HepG2 (cell line): ENCODE results near the gene RPA1. TPM values are rescaled to one million over a fixed set of nuclear protein-coding genes. Genes with fewer than 3 reads are reported as not detected.

ENCODE experiments used
- ATAC-seq: fragments of 200-7000 bp; cut with Tn5 transposase; 3 replicates; pipeline ENCODE4 v1.9.1; 2020; ENCODE audit warnings: mild to moderate bottlenecking, moderate library complexity
- BruUV-seq: library from RNA; stranded (reverse); fragments of 400-500 nt; replicated peaks from 2 replicates; lab custom pipeline; 2021; lab: Mats Ljungman, UMichigan
- CTCF ChIA-PET: fragments of 300-600 bp; formaldehyde crosslinking; extraction: SDS; loops from one replicate; lab custom pipeline; 2021; ENCODE audit warnings: low total read pairs, inconsistent platforms, low intra/inter-chr PET ratio; lab: Yijun Ruan, JAX
- POLR2A ChIA-PET: fragments of 350-600 bp; sonication (Branson Sonifier 250); formaldehyde crosslinking; loops from one replicate; lab custom pipeline; 2020; ENCODE audit warnings: antibody characterized with exemption, inconsistent platforms; lab: Yijun Ruan, JAX
- DNase-seq: peaks from one replicate; pipeline ENCODE4 v3.0.0-alpha.2; 2015; ENCODE audit warnings: low spot score
- FAIRE-seq: peaks from 3 replicates; lab custom pipeline; 2011; peaks lifted over from hg19 to GRCh38; lab: Jason Lieb, UNC
- H2AFZ ChIP-seq: one replicate; pipeline ENCODE4 v1.6.1; 2011; ENCODE audit warnings: low read length, inconsistent platforms
- H3K27ac ChIP-seq: fragments of 300-600 bp; 3 replicates; pipeline ENCODE4 v1.8.0; 2011; ENCODE audit warnings: mixed run types, mild to moderate bottlenecking, mixed read lengths, low read length, inconsistent platforms; ENCODE audit not compliant: insufficient read depth; ENCODE audit errors: extremely low read length
- H3K27me3 ChIP-seq, 2 experiments: fragments of 200-600 bp in 1 of 2; 2 replicates in 1 of 2; 3 replicates in 1 of 2; pipeline versions ENCODE4 v1.6.0 to v1.8.0; 2011; ENCODE audit warnings: low read length in 2 of 2, mild to moderate bottlenecking in 2 of 2, moderate library complexity in 2 of 2, inconsistent platforms in 1 of 2; ENCODE audit not compliant: insufficient read depth in 2 of 2, control insufficient read depth in 1 of 2
- H3K36me3 ChIP-seq, 2 experiments: fragments of 200-600 bp in 1 of 2; replicated peaks in 1 of 2; 2 replicates in 1 of 2; 3 replicates in 1 of 2; pipeline versions ENCODE4 v1.5.1 to v1.8.0; 2011; ENCODE audit warnings: low read length in 2 of 2, inconsistent platforms in 1 of 2; ENCODE audit not compliant: insufficient read depth in 2 of 2, control insufficient read depth in 1 of 2
- H3K4me1 ChIP-seq: 2 replicates; pipeline ENCODE4 v1.5.1; 2012; ENCODE audit warnings: low read length, inconsistent platforms; ENCODE audit not compliant: insufficient read depth
- H3K4me2 ChIP-seq: 2 replicates; pipeline ENCODE4 v1.6.0; 2011; ENCODE audit warnings: low read depth, low read length, inconsistent platforms
- H3K4me3 ChIP-seq, 3 experiments: fragments of 200-600 bp in 1 of 3; sonication (generic), shearing (Covaris generic) in 1 of 3; replicated peaks in 1 of 3; 2 replicates each; pipeline ENCODE4 v1.5.1; 2011 to 2016; ENCODE audit warnings: low read length in 3 of 3, inconsistent platforms in 2 of 3, low read depth in 2 of 3, mild to moderate bottlenecking in 2 of 3, control low read depth in 1 of 3, mixed read lengths in 1 of 3; ENCODE audit not compliant: insufficient read depth in 1 of 3
- H3K79me2 ChIP-seq: one replicate; pipeline ENCODE4 v1.6.1; 2011; ENCODE audit warnings: low read length, inconsistent platforms; ENCODE audit not compliant: insufficient read depth
- H3K9ac ChIP-seq: 2 replicates; pipeline ENCODE4 v1.6.0; 2011; ENCODE audit warnings: mild to moderate bottlenecking, low read depth, low read length, inconsistent platforms; ENCODE audit not compliant: insufficient read depth
- H3K9me3 ChIP-seq: 2 replicates; pipeline ENCODE4 v1.5.1; 2012; ENCODE audit warnings: mild to moderate bottlenecking, low read length
- H4K20me1 ChIP-seq: 2 replicates; pipeline ENCODE4 v1.6.0; 2011; ENCODE audit warnings: inconsistent platforms, mild to moderate bottlenecking, low read length, moderate library complexity; ENCODE audit not compliant: insufficient read depth
- CHCHD3 ChIP-seq: sonication (generic); formaldehyde crosslinking; IDR thresholded peaks from 2 replicates; pipeline ENCODE4 v1.8.0; 2022; ENCODE audit warnings: mild to moderate bottlenecking, missing genetic modification reagents, moderate library complexity
- KIAA2018 ChIP-seq: sonication (generic); formaldehyde crosslinking; IDR thresholded peaks from 2 replicates; pipeline ENCODE4 v1.5.0; 2020; ENCODE audit warnings: mild to moderate bottlenecking, missing genetic modification reagents, borderline replicate concordance
- MBNL3 ChIP-seq: fragments of 250-450 bp; sonication (Bioruptor Pico); conservative IDR thresholded peaks from 2 replicates; pipeline ENCODE4 v1.8.0; 2022; ENCODE audit warnings: mild to moderate bottlenecking, inconsistent platforms
- MTA1 ChIP-seq: sonication (generic); formaldehyde crosslinking; IDR thresholded peaks from 2 replicates; pipeline ENCODE4 v1.4.0; 2020; ENCODE audit warnings: missing genetic modification reagents, mild to moderate bottlenecking, borderline replicate concordance
- SNRNP70 ChIP-seq: fragments of 200-400 bp; formaldehyde crosslinking; IDR thresholded peaks from 2 replicates; pipeline ENCODE4 v1.6.1; 2017; ENCODE audit warnings: mild to moderate bottlenecking, low read depth, low read length, moderate library complexity
- ZNF550 ChIP-seq: sonication (generic); formaldehyde crosslinking; IDR thresholded peaks from 2 replicates; pipeline ENCODE4 v1.4.0; 2020; ENCODE audit warnings: mild to moderate bottlenecking, missing genetic modification reagents, borderline replicate concordance
- WGBS: methylation state at CpG from one replicate; pipeline ENCODE4 v1.1.6; 2017; ENCODE audit warnings: low lambda C conversion rate; 5-methylcytosine and 5-hydroxymethylcytosine counted together
- in situ Hi-C: cut with HindIII; loops from 2 replicates; pipeline ENCODE4 v1.10.0; 2017; ENCODE audit warnings: low pct_unique_long_range_greater_than_20kb; ENCODE audit not compliant: extremely low pct_ligation_motif_present
- intact Hi-C: fragments of 100-400 bp; cut with micrococcal nuclease; formaldehyde crosslinking; loops from one replicate; pipeline ENCODE4 v1.10.0; 2022; ENCODE audit not compliant: unreplicated experiment
- polyA plus RNA-seq, 8 experiments: library from polyadenylated mRNA; depleted of rRNA in 3 of 8; stranded (reverse) in 7 of 8; unstranded in 1 of 8; fragments of >200 nt; fragmentation: Illumina TruSeq in 4 of 8; extraction: Trizol in 4 of 8; gene quantifications; 2 replicates each; pipeline versions ENCODE4 v1.2.1 to v1.2.3, GENCODE V29; 2011 to 2016; ENCODE audit warnings: low read depth in 4 of 8, missing spikeins in 1 of 8, mixed read lengths in 1 of 8; ENCODE audit not compliant: insufficient read depth in 1 of 8
- total RNA-seq, 5 experiments: library from RNA; depleted of rRNA; stranded (reverse); fragments of >200 nt; fragmentation: Illumina TruSeq; extraction: Trizol; gene quantifications; 2 replicates each; pipeline ENCODE4 v1.2.3, GENCODE V29; 2016; ENCODE audit warnings: low read depth in 1 of 5
- TF ChIP-seq, protein P1 (sequence below): sonication (generic); formaldehyde crosslinking; IDR thresholded peaks from 2 replicates; pipeline ENCODE4 v1.4.0; 2020; ENCODE audit warnings: missing genetic modification reagents

RPA1 gene
- total and polyA plus RNA-seq, 2 of the 13 experiments (the other 11 are each of a cell fraction or from before 2014, with no cell fraction given), result 13.9 to 37.6 TPM

- no peak for TF ChIP-seq KIAA2018 (CRISPR knock-in tag)
- TF ChIP-seq ZNF550, result no peak
- no peak for TF ChIP-seq MTA1 (CRISPR knock-in tag)
Observed at GRCh38 chr17:1872976-1873375, 43.2 kb downstream of the RPA1 start (continued).

DNA sequence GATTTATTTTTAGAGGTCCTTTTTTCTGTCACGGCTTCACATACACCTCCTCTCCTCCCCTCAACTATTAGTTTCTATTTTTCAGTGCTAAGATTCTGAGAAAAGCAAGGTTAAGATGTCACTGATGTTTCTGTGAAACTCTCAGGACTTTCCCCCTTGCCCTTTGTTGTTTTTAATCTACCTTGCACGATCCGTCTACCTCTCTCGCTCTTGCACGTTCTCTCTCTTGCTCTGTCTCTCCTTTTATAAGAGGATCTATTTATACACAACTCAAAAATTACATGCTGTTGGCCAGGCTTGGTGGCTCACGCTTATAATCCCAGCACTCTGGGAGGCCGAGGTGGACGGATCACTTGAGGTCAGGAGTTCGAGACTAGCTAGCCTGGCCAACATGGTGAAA lies 43.6 kb downstream of the RPA1 start:
- in situ Hi-C loops, result no loop called here
- CTCF ChIA-PET, result no interaction called here

More for the DNA sequence above, 43.6 kb downstream of the RPA1 start:
- Histone ChIP-seq H3K79me2 (no peaks in the 10 kb centered on the region), H3K4me2 (no peak overlapping the region), H3K27ac (no peak overlapping the region), H3K27me3 (no peaks in the 10 kb centered on the region), H2AFZ (no peak overlapping the region), H3K4me1 (no peaks in the 10 kb centered on the region), H3K4me3 (no peak overlapping the region), H3K36me3 (peaks cover 7 to 57% of the 10 kb centered on the region in 2 experiments), H3K9ac (no peak overlapping the region), H4K20me1 (no peaks in the 10 kb centered on the region), H3K9me3 (no peaks in the 10 kb centered on the region)
- intact Hi-C loops, result loop anchor here (5.0 kb wide), 1 partner anchor 369 kb away; no protein-coding TSS in a partner anchor
- WGBS, result 94% methylated on average over 9 of the region's 9 CpGs
- POLR2A ChIA-PET, result no interaction called here
- no peak for FAIRE-seq
- no TSS peak for BruUV-seq
- DNase-seq, result no peak
- TF ChIP-seq SNRNP70, result no peak
- no peak for TF ChIP-seq CHCHD3
- TF ChIP-seq, protein P1, sequence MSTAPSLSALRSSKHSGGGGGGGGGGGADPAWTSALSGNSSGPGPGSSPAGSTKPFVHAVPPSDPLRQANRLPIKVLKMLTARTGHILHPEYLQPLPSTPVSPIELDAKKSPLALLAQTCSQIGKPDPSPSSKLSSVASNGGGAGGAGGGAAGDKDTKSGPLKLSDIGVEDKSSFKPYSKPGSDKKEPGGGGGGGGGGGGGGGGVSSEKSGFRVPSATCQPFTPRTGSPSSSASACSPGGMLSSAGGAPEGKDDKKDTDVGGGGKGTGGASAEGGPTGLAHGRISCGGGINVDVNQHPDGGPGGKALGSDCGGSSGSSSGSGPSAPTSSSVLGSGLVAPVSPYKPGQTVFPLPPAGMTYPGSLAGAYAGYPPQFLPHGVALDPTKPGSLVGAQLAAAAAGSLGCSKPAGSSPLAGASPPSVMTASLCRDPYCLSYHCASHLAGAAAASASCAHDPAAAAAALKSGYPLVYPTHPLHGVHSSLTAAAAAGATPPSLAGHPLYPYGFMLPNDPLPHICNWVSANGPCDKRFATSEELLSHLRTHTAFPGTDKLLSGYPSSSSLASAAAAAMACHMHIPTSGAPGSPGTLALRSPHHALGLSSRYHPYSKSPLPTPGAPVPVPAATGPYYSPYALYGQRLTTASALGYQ (CRISPR knock-in tag), result no peak
- TF ChIP-seq MBNL3 (CRISPR knock-in tag), result no peak
- no peak for ATAC-seq
